ENCODE results near the gene ATPAF2.
"Not testable (repeated sequence)": the region's sequence is repeated elsewhere in the genome, so short reads cannot be mapped to it uniquely, and the experiment has no call there.

The ATPAF2 gene

GRCh38 chr17:18009609-18010420, 29.2 kb downstream of the ATPAF2 start:
- no peak for DNase-seq (ENCODE audit: low read depth in 1 of 2, low spot score in 1 of 2)

DNA sequence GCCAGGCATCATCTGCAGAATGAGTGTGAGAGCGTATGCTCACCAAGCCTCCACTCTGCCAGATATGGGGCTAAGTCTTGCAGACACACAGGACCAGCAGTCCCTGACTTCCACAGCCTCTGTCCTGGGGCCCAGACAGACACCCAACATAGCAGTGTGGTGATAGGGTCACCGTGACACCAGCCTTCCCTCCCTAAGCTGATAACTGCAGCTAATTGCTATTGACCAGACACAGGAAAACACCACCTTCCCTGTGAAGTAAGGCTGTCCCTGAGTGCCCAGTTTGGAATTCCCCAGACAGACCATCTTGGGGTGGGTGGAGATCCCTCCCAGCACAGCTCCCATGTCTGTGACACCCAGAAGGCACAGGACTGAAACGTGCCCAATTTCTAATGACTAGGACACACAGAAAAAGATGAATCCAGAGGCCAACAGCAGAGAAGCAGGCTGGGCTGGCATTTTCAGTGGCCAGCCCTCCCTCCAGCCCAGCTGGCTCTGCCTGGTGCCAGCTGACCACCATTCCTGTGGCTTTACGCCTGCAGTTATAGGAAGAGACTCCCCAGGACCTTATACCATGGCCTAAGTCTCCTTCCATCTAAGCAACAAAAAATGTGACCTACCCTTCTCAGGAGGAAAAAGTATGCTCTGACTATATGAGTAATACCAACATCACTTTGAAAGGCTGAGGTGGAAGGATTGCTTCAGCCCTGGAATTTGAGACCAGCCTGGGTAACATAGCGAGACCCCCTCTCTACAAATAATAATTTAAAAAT, 30.3 kb downstream of the ATPAF2 start:
- DNase-seq (ENCODE audit: low read depth in 1 of 2, low spot score in 1 of 2), result no peak

DNA sequence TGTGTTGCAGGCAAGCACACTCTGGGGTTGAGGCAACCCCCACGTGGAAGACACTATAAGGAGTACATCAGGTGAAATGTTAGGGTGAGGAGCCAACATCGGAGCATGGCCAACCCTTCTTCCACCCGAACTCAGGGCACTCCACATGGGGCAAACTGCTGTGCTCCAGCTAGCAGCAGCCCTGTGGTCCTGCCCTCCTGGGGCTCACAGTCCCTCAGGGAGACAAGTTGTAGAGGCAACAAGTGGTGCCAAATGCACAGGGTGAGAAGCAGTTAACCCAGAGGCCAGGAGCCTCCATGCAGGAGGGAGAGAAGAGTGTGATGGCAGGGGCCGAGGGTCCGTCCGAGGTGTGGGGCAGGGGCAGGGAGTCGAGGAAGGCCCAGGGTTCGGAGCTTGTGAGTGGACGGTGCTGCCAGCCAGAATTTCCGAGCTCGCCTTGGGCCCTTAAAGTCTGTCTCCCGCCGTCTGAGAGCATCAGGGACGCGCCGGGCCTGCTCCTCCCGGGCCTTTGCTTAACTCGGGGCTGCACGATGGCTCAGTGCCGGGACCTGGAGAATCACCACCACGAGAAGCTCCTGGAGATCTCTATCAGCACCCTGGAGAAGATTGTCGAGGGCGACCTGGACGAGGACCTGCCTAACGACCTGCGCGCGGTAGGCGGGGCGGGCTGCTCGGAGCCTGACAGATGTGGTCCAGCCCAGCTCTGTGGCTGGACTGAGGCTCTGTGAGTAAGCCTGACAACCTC, 32.3 kb downstream of the ATPAF2 start:
- no peak for DNase-seq (ENCODE audit: low read depth in 1 of 2, low spot score in 1 of 2)

GRCh38 chr17:18005496-18005895, 33.5 kb downstream of the ATPAF2 start:
- DNase-seq (ENCODE audit: low read depth in 1 of 2, low spot score in 1 of 2), result no peak

GRCh38 chr17:18004884-18005305, 34.1 kb downstream of the ATPAF2 start:
- DNase-seq (ENCODE audit: low read depth in 1 of 2, low spot score in 1 of 2), result no peak

DNA sequence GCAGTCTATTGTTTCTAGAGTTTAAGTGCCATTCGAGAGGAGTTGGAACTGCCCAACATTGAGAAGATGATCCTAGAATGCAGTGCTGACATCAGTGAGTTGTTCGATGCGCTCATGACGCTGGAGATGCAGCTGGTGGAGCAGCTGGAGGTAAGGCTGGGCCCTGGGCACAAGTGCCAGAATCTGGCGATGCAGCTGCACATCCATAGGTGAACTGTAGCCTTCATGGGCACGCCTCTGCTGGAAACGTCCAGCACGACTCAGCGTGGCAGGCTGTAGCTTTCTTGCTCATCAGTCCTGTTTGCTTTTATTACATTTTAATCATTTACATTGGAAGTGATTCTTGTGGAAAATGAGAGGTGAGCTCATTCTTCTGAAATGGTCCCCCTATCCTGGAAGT, 34.6 kb downstream of the ATPAF2 start:
- no peak for DNase-seq (ENCODE audit: low read depth in 1 of 2, low spot score in 1 of 2)

DNA sequence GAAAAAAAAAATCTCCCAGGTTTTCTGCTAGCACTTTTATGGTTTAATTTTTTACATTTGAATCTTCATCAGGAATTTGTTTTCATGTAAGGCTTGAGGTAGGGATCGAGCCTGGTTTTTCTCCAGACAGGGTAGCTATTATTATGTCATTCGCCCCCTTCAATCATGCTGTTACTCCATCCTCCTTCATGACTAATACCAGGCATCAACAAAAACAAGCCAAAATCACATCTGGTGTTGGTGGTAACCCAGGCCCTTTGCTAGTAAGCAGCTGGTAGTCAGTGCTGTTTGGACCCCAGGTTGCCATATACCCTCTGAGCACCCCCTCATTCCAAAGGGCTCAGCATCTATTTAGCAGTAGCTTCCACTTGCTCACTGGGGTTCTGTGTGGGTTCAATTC, 36.8 kb downstream of the ATPAF2 start:
- DNase-seq (ENCODE audit: low read depth in 1 of 2, low spot score in 1 of 2), result no peak

DNA sequence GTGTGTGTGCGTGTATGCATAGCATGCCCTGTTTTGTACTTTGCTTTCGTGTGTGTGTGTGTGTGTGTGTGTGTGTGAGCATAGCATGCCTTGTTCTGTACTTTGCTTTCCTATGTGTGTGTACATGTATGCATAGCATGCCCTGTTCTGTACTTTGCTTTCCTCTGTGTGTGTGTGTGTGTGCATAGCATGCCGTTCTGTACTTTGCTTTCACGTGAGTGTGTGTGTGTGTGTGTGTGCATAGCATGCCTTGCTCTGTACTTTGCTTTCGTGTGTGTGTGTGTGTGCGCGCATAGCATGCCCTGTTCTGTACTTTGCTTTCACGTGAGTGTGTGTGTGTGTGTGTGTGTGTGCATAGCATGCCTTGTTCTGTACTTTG, 38.9 kb downstream of the ATPAF2 start:
- DNase-seq (ENCODE audit: low read depth in 1 of 2, low spot score in 1 of 2), result no peak

DNA sequence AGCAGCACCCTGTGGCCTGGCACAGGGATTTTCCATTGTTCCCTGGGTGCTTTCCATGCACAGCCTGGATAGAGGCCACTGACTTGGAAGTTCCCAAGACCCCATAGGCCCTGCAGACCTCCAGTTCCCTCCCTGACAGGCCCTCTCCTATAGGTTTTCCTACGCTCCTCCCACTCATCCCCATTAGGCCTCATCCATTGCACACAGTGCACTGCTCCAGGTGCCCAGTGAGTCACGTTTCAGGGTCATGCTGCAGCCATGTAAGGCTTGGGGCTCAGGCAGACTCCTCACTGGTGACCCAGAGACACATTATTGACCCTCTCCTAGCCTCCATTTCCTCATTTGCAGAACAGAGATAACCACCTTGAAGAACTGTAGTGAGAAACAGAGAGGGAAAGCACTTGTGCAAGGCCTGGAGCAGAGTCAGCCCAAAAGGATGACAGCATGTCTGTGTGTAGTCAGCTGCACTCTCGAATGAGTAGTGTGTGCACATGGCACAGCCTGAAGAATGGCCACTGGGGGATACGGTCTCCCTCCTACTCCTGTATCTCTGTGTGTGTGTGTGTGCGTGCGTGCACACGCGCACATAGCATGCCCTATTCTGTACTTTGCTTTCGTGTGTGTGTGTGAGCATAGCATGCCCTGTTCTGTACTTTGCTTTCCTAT, 39.5 kb downstream of the ATPAF2 start:
- no peak for DNase-seq (ENCODE audit: low read depth in 1 of 2, low spot score in 1 of 2)

GRCh38 chr17:17998934-17999333, 40.0 kb downstream of the ATPAF2 start:
- DNase-seq (ENCODE audit: low read depth in 1 of 2, low spot score in 1 of 2), result no peak

- not testable (repeated sequence) for DNase-seq (ENCODE audit: low read depth in 1 of 2, low spot score in 1 of 2)
Measured at GRCh38 chr17:17995887-17996286, 43.1 kb downstream of the ATPAF2 start.

- no peak for DNase-seq (ENCODE audit: low read depth in 1 of 2, low spot score in 1 of 2)
Measured at GRCh38 chr17:17994271-17995069, 44.5 kb downstream of the ATPAF2 start.

- DNase-seq (ENCODE audit: low read depth in 1 of 2, low spot score in 1 of 2), result no peak
Measured at GRCh38 chr17:17993852-17994251, 45.1 kb downstream of the ATPAF2 start.

GRCh38 chr17:17993366-17993765, 45.6 kb downstream of the ATPAF2 start:
- DNase-seq (ENCODE audit: low read depth in 1 of 2, low spot score in 1 of 2), result no peak

- DNase-seq (ENCODE audit: low read depth in 1 of 2, low spot score in 1 of 2), result no peak
Measured at GRCh38 chr17:17990282-17990681, 48.7 kb downstream of the ATPAF2 start.

- DNase-seq (ENCODE audit: low read depth in 1 of 2, low spot score in 1 of 2), result no peak
Measured at GRCh38 chr17:17989618-17990017, 49.4 kb downstream of the ATPAF2 start.

GRCh38 chr17:17989081-17989480, 49.9 kb downstream of the ATPAF2 start:
- DNase-seq (ENCODE audit: low read depth in 1 of 2, low spot score in 1 of 2), result no peak

DNA sequence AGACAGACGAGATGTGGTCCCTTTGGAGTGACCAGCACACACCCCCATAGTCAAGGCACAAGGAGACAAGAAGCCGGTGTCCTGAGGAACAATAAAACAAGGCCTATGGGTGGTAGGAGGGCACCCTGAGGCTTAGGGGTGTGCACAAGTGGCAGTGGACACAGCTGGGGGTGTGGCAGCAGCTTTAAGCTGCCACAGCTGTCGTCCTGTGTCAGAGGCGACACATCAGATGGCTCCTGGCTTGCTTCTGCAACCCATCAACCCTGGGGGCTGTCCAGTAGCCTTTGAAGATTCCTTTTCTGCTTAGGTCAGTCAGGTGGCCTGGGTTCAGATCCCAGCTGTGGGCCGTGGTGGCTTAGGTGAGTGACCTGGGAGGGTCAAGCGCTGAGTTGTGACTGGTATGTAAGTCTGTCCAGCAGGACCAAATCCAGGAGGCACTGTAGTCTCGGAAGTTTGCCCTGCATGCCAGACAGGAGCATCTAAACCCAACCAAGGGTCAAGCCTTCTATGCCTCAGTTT, 50.5 kb downstream of the ATPAF2 start:
- no peak for DNase-seq (ENCODE audit: low read depth in 1 of 2, low spot score in 1 of 2)

DNA sequence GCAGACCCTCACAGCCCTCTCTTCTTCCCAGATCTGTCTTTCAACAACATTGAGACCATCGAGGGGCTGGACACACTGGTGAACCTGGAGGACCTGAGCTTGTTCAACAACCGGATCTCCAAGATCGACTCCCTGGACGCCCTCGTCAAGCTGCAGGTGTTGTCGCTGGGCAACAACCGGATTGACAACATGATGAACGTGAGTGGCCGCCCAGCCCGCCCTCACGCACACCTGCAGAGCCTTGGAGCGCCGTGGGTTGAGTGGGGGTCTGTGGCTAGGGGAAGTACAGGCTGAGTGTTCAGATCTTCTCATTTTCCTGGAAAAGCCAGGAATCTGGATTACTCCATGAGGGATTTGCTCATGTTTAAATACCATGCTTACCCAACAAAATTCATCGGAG, 51.1 kb downstream of the ATPAF2 start:
- DNase-seq (ENCODE audit: low read depth in 1 of 2, low spot score in 1 of 2), result no peak

GRCh38 chr17:17987187-17987896, 51.6 kb downstream of the ATPAF2 start:
- no peak for DNase-seq (ENCODE audit: low read depth in 1 of 2, low spot score in 1 of 2)

All from stimulated activated CD4-positive, alpha-beta T cell treated with anti-CD3 and anti-CD28 coated beads, Interleukin-15, amount 100 ng/mL, for 1 hour (primary cell).